Measurements from ENCODE around the gene ZNRF1. TPM values are rescaled to one million over a fixed set of nuclear protein-coding genes. Genes with fewer than 3 reads are reported as not detected.

The ZNRF1 gene
- total and polyA plus RNA-seq, 2 of the 8 experiments (the other 6 are each of a cell fraction or from before 2014, with no cell fraction given) = 33.5 to 52.9 TPM

- TF ChIP-seq MAFK (IDR thresholded peaks at IDR 0.05; ENCODE audit: low read depth, low read length) (no peak), GABPA (IDR thresholded peaks at IDR 0.05; ENCODE audit: borderline replicate concordance, insufficient read depth, low read length) (no peak), MAX (IDR thresholded peaks at IDR 0.05) (no peak), POLR2A (IDR thresholded peaks at IDR 0.05; ENCODE audit: control extremely low read depth in 1 of 2, low read depth in 2 of 2, low read length in 2 of 2) (no peak), NANOG (IDR thresholded peaks at IDR 0.05; ENCODE audit: insufficient read depth, low read depth, low read length, poor library complexity, severe bottlenecking) (no peak), CHD2 (IDR thresholded peaks at IDR 0.05; ENCODE audit: low read length) (no peak), SIN3A (conservative IDR thresholded peaks at IDR 0.05 in 1 of 2, IDR thresholded peaks at IDR 0.05 in 1 of 2; ENCODE audit: low read depth in 1 of 2, low read length in 2 of 2) (no peak), SIX5 (IDR thresholded peaks at IDR 0.05; ENCODE audit: low read depth, low read length) (no peak), SP2 (IDR thresholded peaks at IDR 0.05; ENCODE audit: low read length) (no peak), CTCF (IDR thresholded peaks at IDR 0.05; ENCODE audit: control extremely low read depth in 1 of 3, insufficient read depth in 1 of 3, low read depth in 1 of 3, low read length in 3 of 3) (no peak)
These were observed 110.2 kb downstream of the ZNRF1 start (continued) for GRCh38 chr16:75108792-75109731.

Data from H1 (cell line).